Gastrocnemius medialis (tissue), 4 donors: ENCODE results near the gene SH3BP4. TPM values are rescaled to one million over a fixed set of nuclear protein-coding genes. Genes with fewer than 3 reads are reported as not detected.

Experiments used
- ATAC-seq, 2 donors: fragments of 150-250 bp; one replicate each; pipeline ENCODE4 v1.9.1; 2016
- DNase-seq, 2 donors: peaks; one replicate each; pipeline ENCODE4 v3.0.0-alpha.2; 2019
- H3K27ac ChIP-seq, 4 donors: fragments of 200-600 bp; sonication (generic); 1 replicate in 1 of 4; 2 replicates in 3 of 4; pipeline ENCODE4 v1.5.1; 2016 to 2018; ENCODE audit warnings: mild to moderate bottlenecking in 2 of 4, moderate library complexity in 1 of 4
- H3K27me3 ChIP-seq, 3 donors: fragments of 200-600 bp; sonication (generic) in 2 of 3; 1 replicate in 1 of 3; 2 replicates in 2 of 3; pipeline versions ENCODE4 v1.5.1 to v1.6.0; 2016 to 2019; ENCODE audit warnings: mild to moderate bottlenecking in 1 of 3, moderate library complexity in 1 of 3
- H3K36me3 ChIP-seq, 2 donors: fragments of 200-600 bp; sonication (generic) in 1 of 2; one replicate each; pipeline ENCODE4 v1.5.1; 2017 to 2018
- H3K4me1 ChIP-seq, 2 donors: fragments of 200-600 bp; sonication (generic) in 1 of 2; one replicate each; pipeline ENCODE4 v1.5.1; 2016 to 2017; ENCODE audit warnings: mild to moderate bottlenecking in 2 of 2
- H3K4me3 ChIP-seq, 4 donors: fragments of 200-600 bp; sonication (generic) in 3 of 4; 1 replicate in 1 of 4; 2 replicates in 3 of 4; pipeline ENCODE4 v1.5.1; 2016 to 2019; ENCODE audit warnings: mild to moderate bottlenecking in 2 of 4
- H3K9me3 ChIP-seq, 3 donors: fragments of 200-600 bp; sonication (generic) in 2 of 3; 1 replicate in 1 of 3; 2 replicates in 2 of 3; pipeline ENCODE4 v1.5.1; 2016 to 2019
- POLR2A ChIP-seq, 2 donors: fragments of 450-650 bp; IDR thresholded peaks; one replicate each; pipeline ENCODE4 v1.6.1; 2017; ENCODE audit warnings: antibody characterized with exemption in 2 of 2, mild to moderate bottlenecking in 2 of 2, moderate library complexity in 2 of 2
- in situ Hi-C, 4 donors: fragments of 200-750 bp; cut with MboI; loops; one replicate each; pipeline versions ENCODE4 v1.15.0 to v1.8.0; 2017; ENCODE audit warnings: low sequenced_read_pairs in 4 of 4
- intact Hi-C: fragments of 100-400 bp; cut with DNase I; formaldehyde crosslinking; loops from one replicate; pipeline ENCODE4 v1.15.1; 2023; ENCODE audit warnings: low total_unique reads
- total RNA-seq, 4 donors: library from RNA; depleted of rRNA; stranded (reverse); fragments of >200 nt; gene quantifications; one replicate each; pipeline versions ENCODE4 v1.1.0 to v1.2.3, GENCODE V29; 2016
- TF ChIP-seq, protein P1 (sequence below), 5 experiments: fragments of 450-650 bp in 3 of 5; fragments of 200-600 bp in 2 of 5; sonication (generic) in 2 of 5; IDR thresholded peaks in 4 of 5; conservative IDR thresholded peaks in 1 of 5; 1 replicate in 4 of 5; 2 replicates in 1 of 5; pipeline ENCODE4 v1.5.1; 2016 to 2019; ENCODE audit warnings: antibody characterized with exemption in 5 of 5, mild to moderate bottlenecking in 3 of 5, moderate library complexity in 3 of 5

SH3BP4 gene
- total RNA-seq, 4 donors from 2014 or later = 10.2 to 36.9 (median 15.9) TPM

DNA sequence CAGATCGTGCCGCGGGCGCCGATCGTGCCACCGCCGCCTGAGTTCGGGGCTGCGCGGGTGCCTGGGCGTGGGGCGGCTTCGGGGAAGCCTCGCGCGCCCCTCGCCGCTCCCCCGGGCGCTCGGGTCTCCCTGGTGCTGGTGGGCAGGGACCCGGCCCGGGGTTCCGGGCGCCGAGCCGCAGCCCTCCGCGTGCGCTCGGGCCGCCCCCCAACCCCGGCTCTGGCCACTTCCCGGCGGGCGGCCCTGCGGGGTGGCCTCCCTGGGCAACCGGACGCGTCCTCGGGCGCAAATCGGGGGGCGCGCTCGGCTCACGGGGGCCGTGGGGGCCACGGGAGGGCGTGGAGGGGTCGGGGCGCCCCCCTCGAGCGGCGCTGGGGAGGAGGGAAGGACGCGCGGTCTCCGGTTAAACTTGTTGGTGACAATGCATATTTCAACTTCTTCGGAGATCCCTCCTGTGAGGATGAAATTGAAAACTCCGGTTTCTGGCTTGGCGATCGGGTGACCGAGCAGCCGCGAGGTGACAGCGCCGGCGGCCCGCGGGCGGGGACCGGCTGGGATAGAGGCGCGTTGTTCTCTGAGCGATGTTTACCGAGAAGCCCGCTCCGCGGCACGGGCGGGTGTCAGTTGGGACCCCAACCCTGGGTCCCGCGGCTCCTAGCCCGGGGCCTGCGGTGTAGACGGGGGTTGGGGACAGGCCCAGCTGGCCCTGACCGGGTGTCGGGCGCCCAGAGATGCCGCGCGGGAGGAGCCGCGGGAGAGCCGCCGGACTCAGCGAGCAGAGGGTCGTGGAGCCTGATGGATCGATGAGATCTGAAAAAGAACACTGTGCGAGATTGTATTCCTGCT is 676 bp downstream of the SH3BP4 start:
- no peak for TF ChIP-seq POLR2A (IDR thresholded peaks at IDR 0.05)
- TF ChIP-seq, protein P1, sequence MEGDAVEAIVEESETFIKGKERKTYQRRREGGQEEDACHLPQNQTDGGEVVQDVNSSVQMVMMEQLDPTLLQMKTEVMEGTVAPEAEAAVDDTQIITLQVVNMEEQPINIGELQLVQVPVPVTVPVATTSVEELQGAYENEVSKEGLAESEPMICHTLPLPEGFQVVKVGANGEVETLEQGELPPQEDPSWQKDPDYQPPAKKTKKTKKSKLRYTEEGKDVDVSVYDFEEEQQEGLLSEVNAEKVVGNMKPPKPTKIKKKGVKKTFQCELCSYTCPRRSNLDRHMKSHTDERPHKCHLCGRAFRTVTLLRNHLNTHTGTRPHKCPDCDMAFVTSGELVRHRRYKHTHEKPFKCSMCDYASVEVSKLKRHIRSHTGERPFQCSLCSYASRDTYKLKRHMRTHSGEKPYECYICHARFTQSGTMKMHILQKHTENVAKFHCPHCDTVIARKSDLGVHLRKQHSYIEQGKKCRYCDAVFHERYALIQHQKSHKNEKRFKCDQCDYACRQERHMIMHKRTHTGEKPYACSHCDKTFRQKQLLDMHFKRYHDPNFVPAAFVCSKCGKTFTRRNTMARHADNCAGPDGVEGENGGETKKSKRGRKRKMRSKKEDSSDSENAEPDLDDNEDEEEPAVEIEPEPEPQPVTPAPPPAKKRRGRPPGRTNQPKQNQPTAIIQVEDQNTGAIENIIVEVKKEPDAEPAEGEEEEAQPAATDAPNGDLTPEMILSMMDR (IDR thresholded peaks at IDR 0.05 in 4 of 5, conservative IDR thresholded peaks at IDR 0.05 in 1 of 5) = no peak
- DNase-seq (peak in 1 of 2 donors; percentile 28), ATAC-seq (peak; percentile 39 to 53)
- peaks cover 5 to 17% of the 10 kb centered on the region in 2 donors for H3K4me1 ChIP-seq
- in situ Hi-C loops (no loop called here), intact Hi-C loops (loop anchor here (5.0 kb wide), 2 partner anchors 55 to 100 kb away; no protein-coding TSS in a partner anchor)
- no peaks in the 10 kb centered on the region for H3K36me3 ChIP-seq
- no peaks in the 10 kb centered on the region for H3K9me3 ChIP-seq
- H3K27me3 ChIP-seq = peaks cover 0 to 12% (median 0%) of the 10 kb centered on the region in 3 donors
- H3K27ac ChIP-seq = peak overlapping the region; percentile 69 to 81 (median 77)
- peak overlapping the region; percentile 57 to 89 (median 72) for H3K4me3 ChIP-seq

DNA sequence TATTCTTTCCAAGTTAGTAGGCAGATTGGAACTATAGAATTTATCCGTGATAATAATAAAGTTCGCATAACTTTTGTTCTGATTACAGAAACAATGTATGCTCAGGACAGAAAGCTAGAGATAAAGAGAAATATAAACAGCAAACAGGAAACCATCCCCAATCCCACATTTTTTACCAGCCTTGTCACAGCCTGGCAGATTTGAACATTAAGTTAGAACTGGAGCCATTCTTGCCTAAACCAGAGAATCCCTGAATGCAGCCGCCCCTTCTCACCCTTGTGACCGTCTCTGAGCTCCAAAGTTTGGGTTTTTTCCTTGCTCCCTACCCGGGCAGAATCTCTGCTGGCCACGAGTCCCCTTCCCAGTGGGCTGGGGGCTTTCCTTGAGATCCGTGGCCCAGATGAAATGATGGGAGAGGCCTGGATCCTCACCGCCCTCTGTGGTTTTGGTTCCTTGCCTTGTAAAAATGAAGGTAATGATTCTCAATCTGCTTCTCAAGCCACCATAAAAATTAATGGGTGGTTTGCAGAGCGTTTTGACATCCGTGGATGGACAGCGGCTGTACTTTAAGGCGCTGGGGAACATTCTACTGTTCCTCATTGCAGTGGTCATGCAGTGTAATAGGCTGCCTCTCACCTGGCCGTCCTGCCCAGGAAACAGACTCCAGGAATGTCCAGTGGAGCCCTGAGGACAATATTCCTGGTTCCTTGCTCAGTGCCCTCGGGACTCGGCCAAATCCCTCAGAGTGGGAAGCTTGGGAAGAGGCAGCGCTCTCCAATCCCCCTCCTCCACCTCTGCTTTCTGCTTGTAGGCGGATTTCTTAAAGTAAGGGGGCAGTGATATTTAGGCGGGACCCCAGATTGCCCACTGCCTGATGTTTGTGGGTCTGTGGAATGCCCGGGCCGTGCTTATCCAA is 1.6 kb downstream of the SH3BP4 start:
- no peak for TF ChIP-seq POLR2A (IDR thresholded peaks at IDR 0.05)
- TF ChIP-seq, protein P1 (IDR thresholded peaks at IDR 0.05 in 4 of 5, conservative IDR thresholded peaks at IDR 0.05 in 1 of 5) = no peak
- intact Hi-C loops (loop anchor here (5.0 kb wide), 2 partner anchors 54 to 99 kb away; no protein-coding TSS in a partner anchor), in situ Hi-C loops (no loop called here)
- Histone ChIP-seq H3K9me3 (no peaks in the 10 kb centered on the region), H3K4me1 (peaks cover 8 to 17% of the 10 kb centered on the region in 2 donors), H3K27ac (peak overlapping the region; percentile 69 to 81 (median 77)), H3K27me3 (peaks cover 0 to 12% (median 0%) of the 10 kb centered on the region in 3 donors), H3K4me3 (peak overlapping the region; percentile 57 to 89 (median 72)), H3K36me3 (no peaks in the 10 kb centered on the region)
- no peak for DNase-seq
- ATAC-seq = no peak

DNA sequence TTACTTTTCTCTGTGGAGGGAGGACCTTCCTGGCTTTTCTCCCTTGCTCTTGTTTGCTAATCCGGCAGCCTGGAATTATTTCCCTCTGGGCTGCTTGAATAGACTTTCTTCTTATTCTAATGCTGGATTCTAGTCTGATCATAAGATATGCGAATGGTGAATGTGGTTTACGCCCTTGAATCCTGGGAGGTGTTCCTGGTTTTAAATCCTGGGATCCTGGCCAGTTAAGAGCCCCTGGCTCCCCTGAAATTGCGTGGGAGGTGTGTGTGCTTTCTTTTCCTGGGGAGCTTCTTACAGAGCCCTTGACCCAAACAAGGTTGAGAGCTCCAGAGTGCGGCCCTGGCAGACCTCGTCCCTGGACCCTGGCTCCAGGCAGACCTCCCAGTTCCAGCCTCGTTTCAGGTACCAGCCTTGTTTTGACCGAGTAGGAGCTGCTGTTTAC is 2.8 kb downstream of the SH3BP4 start:
- in situ Hi-C loops (no loop called here), intact Hi-C loops (loop anchor here (5.0 kb wide), 2 partner anchors 53 to 98 kb away; no protein-coding TSS in a partner anchor)
- Histone ChIP-seq H3K9me3 (no peaks in the 10 kb centered on the region), H3K27ac (peak overlapping the region in 3 of 4 donors; percentile 69 to 81 (median 80)), H3K4me1 (peaks cover 8 to 17% of the 10 kb centered on the region in 2 donors), H3K4me3 (peak overlapping the region in 2 of 4 donors; percentile 64 to 89), H3K27me3 (peaks cover 0 to 12% (median 0%) of the 10 kb centered on the region in 3 donors), H3K36me3 (no peaks in the 10 kb centered on the region)
- DNase-seq (no peak), ATAC-seq (no peak)
- TF ChIP-seq, protein P1 (IDR thresholded peaks at IDR 0.05 in 4 of 5, conservative IDR thresholded peaks at IDR 0.05 in 1 of 5) = no peak
- no peak for TF ChIP-seq POLR2A (IDR thresholded peaks at IDR 0.05)

DNA sequence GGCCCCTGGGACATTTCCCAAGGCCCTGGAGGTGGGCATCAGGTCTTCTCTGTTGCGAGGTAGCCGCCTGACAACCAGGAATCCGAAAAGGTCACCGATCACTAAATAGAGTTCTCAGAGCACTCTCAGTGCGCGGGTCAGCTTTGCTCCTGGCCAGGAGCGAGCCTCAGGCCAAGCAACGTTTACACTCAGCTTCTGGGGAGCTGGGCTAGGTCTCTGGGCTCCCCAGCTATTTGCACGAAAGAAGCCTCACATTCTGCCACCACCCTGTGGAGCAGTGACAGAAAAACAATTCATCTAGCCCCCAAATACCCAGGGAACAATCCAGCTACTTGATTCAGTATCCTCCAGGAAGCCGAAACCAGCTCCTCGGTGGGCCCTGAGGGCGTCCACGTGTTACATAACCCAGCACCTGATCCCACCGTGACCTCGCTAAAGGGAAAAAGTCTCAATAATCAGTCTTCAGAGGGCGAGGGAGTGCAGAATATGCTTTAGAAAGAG is 3.3 kb downstream of the SH3BP4 start:
- Histone ChIP-seq H3K27me3 (peaks cover 0 to 12% (median 0%) of the 10 kb centered on the region in 3 donors), H3K4me1 (peaks cover 8 to 18% of the 10 kb centered on the region in 2 donors), H3K4me3 (no peak overlapping the region), H3K36me3 (no peaks in the 10 kb centered on the region), H3K27ac (peak overlapping the region in 3 of 4 donors; percentile 69 to 81 (median 80)), H3K9me3 (no peaks in the 10 kb centered on the region)
- DNase-seq (no peak), ATAC-seq (no peak)
- in situ Hi-C loops = no loop called here
- intact Hi-C loops = no loop called here
- TF ChIP-seq, protein P1 (IDR thresholded peaks at IDR 0.05 in 4 of 5, conservative IDR thresholded peaks at IDR 0.05 in 1 of 5) = no peak
- TF ChIP-seq POLR2A (IDR thresholded peaks at IDR 0.05) = no peak
